ENCODE results near the gene EGFL6.

EGFL6 gene

GRCh38 chrX:13565511-13565910 lies 3.9 kb upstream of the EGFL6 start:
- TF ChIP-seq CTCF (conservative IDR thresholded peaks at IDR 0.05): no peak
- H3K27ac ChIP-seq: no peak overlapping the region

- no peak for TF ChIP-seq CTCF (conservative IDR thresholded peaks at IDR 0.05)
- H3K27ac ChIP-seq: no peak overlapping the region
These were observed 832 bp downstream of the EGFL6 start for GRCh38 chrX:13570261-13570605.

- no peak for TF ChIP-seq CTCF (conservative IDR thresholded peaks at IDR 0.05)
- no peak overlapping the region for H3K27ac ChIP-seq
These were observed 1.7 kb downstream of the EGFL6 start for GRCh38 chrX:13571136-13571535.

GRCh38 chrX:13574600-13574999 lies 5.2 kb downstream of the EGFL6 start:
- H3K27ac ChIP-seq: no peak overlapping the region
- TF ChIP-seq CTCF (conservative IDR thresholded peaks at IDR 0.05): no peak

- no peak for TF ChIP-seq CTCF (conservative IDR thresholded peaks at IDR 0.05)
- no peak overlapping the region for H3K27ac ChIP-seq
These were observed 10.3 kb downstream of the EGFL6 start for GRCh38 chrX:13579661-13580060.

GRCh38 chrX:13581554-13581953 lies 12.2 kb downstream of the EGFL6 start:
- no peak for TF ChIP-seq CTCF (conservative IDR thresholded peaks at IDR 0.05)
- H3K27ac ChIP-seq: no peak overlapping the region

GRCh38 chrX:13587786-13588477 lies 18.5 kb downstream of the EGFL6 start:
- TF ChIP-seq CTCF (conservative IDR thresholded peaks at IDR 0.05): no peak
- no peak overlapping the region for H3K27ac ChIP-seq

Measured in VCaP (cell line).